Tibial nerve (tissue), 3 donors: ENCODE results near the gene BPTF.

ENCODE experiments used
- CTCF ChIP-seq, 5 experiments: fragments of 200-600 bp in 3 of 5; fragments of 450-650 bp in 2 of 5; sonication (generic) in 3 of 5; IDR thresholded peaks; one replicate each; pipeline ENCODE4 v1.5.1; 2016 to 2019; ENCODE audit warnings: antibody characterized with exemption in 5 of 5, mild to moderate bottlenecking in 3 of 5, moderate library complexity in 2 of 5
- POLR2A ChIP-seq, 2 donors: fragments of 450-650 bp; IDR thresholded peaks; one replicate each; pipeline ENCODE4 v1.6.1; 2017; ENCODE audit warnings: antibody characterized with exemption in 2 of 2, mild to moderate bottlenecking in 2 of 2, moderate library complexity in 2 of 2

GRCh38 chr17:68016838-68017237 is 191.5 kb downstream of the BPTF start:
- TF ChIP-seq POLR2A (IDR thresholded peaks at IDR 0.05) (no peak), CTCF (IDR thresholded peaks at IDR 0.05) (no peak)
